Activated T-cell treated with anti-CD3 and anti-CD28 coated beads for 1 hour (primary cell): ENCODE results near the gene CPA1.
"Not testable (repeated sequence)": the region's sequence is repeated elsewhere in the genome, so short reads cannot be mapped to it uniquely, and the experiment has no call there.

Experiments
- DNase-seq: peaks from one replicate; pipeline ENCODE4 v3.0.0-alpha.2; 2020; ENCODE audit warnings: low read depth

Gene CPA1

DNA sequence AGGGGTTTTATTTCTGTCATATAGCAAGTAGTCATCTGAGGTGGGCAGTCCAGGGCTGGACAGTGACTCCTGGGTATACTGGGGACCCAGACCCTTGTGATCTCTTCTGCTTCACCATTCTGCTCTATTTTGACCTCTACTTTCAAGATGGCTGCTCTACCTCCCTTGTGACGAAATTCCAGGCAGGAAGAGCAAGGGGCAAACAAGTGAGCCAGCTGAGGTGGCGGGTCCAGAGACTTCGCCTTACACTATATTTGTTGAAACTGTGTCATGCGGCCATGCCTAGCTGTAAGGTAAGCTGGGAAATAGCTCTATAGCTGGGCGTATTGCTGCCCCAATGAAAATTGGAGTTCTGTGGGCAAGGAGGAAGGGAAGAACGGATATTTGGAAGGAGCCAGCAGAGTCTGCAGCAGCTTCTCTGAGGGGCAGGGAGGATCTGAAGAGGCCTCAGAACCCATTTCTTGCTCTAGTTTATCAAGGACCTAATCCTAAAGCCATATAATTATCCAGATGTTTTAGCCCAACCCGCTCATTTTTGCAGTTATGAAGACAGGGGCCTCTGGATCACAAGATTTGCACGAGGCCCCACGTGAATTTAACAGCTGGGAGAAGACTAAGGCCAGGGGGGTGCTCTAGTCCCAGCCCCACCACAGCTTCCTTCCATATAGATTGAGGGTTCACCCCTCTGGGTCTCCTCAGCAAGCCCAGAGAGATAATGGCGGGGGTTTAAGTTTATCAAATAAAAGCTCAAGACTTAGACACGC lies 7.7 kb upstream of the CPA1 start:
- no peak for DNase-seq

DNA sequence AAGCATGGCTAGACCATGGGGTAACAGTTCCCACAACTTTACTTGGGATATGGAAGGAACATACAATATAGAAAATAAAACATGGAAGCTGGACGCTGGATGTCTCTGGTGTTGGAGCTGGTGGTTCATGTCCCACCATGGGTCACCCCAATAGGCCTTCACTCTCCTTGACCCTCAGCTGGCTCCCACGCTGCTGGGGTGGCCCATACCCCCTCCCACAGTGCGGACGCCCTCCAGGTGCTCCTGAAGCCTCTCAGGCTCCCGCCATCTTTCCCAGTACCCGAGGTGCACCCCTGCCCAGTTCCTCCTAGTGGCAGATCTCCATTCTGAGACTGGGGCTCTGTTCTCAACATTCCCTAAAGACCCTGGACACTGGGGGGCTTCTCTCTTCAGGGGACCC lies 5.8 kb upstream of the CPA1 start:
- no peak for DNase-seq

DNA sequence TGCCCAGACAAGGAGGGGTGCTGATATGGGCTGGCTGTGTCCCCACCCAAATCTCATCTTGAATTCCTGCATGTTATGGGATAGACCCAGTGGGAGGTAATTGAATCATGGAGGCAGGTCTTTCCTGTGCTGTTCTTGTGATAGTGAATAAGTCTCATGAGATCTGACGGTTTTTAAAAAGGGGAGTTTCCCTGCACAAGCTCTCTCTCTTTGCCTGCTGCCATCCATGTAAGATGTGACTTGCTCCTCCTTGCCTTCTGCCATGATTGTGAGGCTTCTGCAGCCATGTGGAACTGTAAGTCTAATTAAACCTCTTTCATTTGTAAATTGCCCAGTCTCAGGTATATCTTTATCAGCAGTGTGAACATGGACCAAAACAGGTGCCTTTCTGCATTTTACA lies 3.8 kb upstream of the CPA1 start:
- not testable (repeated sequence) for DNase-seq

DNA sequence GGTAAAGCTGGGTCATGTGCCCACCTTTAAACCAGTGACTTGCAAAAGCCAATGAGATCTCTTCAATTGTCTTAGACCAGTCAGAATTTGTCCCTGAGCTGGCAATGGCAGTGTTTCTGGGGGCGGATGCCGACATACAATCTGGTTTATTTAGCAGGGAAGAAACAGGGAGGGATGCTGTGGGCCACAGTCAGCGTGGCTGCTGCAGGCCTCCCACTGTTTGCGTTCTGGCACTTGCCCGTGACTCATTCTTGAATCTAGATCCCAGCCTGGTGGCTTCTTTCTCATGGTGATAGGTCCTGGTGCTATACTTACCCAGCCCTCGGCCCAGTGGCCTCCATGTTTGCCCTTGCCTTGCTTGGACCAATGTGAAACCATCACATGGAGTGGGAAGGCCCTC lies 3.1 kb upstream of the CPA1 start:
- no peak for DNase-seq

DNA sequence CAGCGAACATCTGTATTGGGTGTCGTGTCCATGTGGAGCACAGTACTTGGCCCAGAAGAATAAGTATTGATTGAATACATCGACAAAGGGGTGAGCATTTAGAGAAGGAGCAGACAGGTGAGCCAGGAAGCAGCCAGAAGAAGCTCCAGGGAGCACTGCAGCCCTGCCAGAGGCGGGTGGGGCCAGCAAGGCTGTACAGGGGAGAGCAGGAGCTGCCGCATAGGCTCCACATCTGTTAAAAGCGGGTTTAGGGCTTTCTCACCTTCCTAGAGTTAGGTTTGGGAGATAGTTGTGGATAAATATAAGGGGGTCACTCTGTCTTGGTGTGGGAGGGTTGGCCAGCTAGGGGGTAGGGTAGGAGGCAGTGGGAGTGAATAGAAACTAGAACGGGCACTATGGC lies 1.3 kb upstream of the CPA1 start:
- DNase-seq, result no peak

DNA sequence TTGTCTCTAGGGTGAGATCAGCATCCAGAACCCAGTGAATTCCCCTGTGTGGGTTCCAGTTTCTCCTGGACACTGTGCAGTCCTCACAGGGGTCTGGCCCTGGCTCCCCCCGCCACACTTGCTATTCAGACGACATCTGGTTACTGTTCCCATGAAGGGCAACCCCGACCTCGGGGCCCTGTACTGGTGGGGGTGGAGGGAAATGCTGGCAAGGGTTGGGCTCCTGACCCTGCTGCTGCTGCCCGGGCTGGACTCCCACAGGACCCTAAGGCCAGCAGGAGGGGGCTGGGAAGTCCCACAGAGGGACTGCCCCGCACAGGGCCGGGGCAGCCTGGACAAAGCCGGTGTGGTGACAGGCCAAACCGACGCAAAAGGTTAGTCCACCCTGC lies 768 bp upstream of the CPA1 start:
- no peak for DNase-seq

DNA sequence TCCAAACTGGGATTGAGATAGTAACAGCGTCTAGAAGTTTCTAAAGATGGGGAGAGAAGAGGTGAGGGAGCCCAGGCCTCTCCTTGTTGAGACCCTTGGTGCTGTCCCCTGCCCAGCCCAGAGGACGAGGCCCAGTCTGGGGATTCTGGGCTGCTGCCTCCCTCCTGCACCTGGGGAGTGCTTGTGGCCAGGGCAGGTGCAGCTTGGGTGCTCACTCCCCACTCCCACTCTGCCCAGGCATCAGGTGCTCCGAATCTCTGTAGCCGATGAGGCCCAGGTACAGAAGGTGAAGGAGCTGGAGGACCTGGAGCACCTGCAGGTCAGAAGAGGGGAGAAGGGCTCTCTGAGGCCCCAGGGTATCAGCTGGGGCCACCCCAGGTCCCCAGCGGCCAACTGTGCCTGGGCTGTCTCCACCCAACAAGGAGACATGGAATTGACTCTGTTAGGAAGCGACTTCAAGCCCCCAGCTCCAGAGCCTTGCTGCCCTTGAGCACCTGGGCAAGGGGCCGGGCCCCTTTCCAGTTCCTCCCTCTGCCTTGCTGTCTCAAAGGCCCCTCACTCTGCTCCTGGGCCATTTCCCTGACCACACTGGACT lies 664 bp downstream of the CPA1 start:
- DNase-seq, result no peak

DNA sequence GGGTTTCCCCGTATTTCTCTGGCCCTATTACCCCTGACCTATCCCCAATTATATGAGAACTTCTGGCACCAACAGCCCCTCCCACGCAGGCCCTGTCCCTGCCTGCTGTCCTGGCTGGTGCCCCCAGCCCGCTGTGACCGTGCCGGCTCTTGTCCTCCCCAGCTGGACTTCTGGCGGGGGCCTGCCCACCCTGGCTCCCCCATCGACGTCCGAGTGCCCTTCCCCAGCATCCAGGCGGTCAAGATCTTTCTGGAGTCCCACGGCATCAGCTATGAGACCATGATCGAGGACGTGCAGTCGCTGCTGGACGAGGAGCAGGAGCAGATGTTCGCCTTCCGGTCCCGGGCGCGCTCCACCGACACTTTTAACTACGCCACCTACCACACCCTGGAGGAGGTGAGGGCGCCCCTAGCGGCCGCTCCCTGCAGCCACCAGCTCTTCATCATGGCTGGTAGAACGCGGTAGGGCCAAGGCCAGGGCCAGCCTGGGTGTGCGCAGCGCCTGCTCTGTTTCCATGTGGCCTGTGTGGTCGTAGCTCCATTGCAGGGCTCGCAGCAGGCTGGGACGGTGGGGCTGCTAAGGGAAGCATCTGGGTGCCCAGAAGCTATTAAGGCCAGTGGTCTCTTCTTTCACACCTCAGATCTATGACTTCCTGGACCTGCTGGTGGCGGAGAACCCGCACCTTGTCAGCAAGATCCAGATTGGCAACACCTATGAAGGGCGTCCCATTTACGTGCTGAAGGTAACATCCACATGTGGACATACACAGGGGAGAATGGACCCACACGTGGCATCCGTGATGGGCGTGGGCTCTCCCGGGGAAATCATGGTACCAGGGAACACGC lies 1.4 kb downstream of the CPA1 start:
- DNase-seq, result no peak

DNA sequence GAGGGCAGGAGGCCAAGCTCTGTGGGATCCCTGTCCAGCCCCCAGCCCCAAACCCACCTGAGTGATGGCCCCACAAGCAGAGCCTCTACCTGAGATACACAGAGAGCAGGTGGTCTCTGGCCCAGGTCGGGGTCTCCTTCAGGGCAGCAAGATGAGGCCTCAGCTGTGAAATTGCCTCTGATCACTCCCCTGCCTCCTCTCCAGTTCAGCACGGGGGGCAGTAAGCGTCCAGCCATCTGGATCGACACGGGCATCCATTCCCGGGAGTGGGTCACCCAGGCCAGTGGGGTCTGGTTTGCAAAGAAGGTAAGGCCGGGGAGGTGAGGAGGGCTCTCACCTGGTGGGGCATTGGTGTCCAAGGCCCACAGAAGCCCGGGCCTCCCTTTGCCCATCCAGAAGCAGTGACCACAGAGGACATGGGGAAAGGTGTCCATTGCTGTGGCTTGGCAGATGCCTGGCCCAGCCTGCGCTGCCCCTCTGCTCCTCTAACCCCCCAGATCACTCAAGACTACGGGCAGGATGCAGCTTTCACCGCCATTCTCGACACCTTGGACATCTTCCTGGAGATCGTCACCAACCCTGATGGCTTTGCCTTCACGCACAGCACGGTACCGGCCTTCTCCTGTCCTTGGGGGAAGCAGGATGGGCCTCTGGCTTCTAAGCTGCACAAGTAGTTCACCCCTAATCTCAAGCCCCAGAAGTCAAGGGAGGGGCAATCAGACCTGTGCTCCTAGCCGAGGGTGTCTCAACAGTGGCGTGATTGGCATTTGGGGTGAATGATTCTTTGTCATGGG lies 3.1 kb downstream of the CPA1 start:
- DNase-seq, result no peak

DNA sequence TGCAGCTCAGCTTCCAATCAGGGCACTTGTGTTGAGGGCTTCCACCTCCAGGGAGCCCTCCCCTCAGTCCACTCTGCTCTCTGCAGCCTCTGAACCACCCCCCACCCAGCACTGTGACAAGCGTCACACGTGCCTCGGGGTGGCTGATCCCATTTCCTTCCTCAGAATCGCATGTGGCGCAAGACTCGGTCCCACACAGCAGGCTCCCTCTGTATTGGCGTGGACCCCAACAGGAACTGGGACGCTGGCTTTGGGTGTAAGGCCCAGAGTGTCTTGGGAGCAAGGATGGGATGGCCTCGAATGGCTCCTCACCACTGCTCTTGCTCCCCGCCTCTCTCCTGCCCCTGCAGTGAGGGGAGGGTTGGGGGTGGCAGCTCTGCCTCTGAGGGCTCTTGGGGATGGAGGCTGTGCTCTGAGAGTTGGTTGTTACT lies 4.1 kb downstream of the CPA1 start:
- DNase-seq, result no peak

DNA sequence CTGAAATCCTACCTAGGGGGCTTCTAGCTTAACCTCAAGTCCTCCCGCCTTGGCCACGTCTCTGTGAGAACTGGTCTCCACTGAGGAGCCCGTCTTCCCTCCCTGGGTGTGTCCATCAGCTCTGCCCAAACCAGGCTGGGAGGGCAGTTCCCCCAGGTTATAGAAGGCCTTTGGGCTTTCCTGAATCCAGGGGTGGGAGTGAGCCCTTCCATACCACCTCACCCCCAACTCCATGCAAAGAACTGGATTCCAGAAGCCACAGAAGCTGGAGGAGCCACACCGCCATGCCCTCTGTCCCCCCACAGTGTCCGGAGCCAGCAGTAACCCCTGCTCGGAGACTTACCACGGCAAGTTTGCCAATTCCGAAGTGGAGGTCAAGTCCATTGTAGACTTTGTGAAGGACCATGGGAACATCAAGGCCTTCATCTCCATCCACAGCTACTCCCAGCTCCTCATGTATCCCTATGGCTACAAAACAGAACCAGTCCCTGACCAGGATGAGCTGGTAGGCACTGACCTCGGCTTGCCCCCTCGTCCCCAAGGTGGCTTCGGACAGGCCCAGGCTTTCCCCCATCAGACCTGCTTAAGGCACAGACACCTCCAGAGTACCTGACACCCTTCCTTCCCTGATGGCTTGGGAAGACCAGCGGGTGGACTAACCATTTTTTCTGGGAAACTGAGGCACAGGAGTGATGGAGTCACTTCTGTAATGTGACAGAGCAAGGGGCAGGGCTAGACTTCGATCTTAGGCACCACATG lies 4.7 kb downstream of the CPA1 start:
- no peak for DNase-seq

DNA sequence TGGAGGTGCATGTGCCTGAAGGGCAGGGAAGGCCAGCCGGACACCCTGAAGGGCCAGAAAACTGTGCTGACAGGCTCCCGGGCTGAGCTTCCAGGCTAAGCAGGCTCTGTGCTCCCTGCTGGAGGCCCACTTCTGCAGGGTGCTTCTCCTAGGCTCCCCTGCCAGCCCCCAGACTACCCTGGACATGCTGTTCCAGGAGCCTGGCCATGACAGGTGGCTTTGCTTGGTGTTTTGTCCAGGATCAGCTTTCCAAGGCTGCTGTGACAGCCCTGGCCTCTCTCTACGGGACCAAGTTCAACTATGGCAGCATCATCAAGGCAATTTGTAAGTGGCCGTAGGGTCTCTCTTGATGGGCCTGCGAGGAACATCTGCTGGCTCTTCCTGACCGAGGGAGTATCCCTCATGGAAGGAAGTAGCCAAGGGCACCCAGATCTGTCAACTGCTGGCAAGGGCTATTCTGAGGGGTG lies 5.3 kb downstream of the CPA1 start:
- DNase-seq, result no peak

DNA sequence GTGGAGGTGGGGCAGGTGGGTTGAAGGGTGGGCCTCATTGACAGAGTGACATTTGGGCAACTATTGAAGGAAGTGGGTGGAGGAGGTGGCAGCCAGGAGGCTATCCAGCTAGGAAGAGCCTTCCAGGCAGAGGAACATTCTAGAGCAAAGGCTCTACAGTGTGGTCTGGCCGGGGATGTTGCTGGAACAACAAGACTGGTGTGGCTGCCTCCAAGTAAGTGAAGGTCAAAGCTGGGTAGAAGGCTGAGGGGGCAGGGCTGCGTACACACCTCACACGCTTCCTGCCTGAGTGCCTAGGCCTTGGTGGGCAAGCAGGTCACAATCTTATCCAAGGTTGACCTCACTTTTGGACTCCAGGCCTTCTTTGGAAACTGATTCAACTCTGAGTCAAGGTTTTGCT lies 6.6 kb downstream of the CPA1 start:
- DNase-seq, result no peak

DNA sequence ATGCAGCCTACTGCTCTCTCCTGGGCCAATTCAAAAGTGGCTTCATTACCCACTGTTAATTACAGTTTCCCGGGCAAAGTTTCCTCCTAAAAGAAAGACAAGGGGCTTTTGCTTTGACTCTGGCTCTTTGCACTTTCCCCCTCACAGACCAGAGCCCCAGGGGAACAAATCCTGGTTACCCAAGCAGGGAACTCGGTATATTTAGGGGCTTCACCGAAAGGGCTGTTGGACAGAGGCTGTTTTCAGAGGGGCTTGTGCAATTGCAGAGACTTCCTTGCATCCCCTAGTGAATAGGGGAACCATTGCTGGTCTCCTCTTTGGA lies 7.0 kb downstream of the CPA1 start:
- no peak for DNase-seq

DNA sequence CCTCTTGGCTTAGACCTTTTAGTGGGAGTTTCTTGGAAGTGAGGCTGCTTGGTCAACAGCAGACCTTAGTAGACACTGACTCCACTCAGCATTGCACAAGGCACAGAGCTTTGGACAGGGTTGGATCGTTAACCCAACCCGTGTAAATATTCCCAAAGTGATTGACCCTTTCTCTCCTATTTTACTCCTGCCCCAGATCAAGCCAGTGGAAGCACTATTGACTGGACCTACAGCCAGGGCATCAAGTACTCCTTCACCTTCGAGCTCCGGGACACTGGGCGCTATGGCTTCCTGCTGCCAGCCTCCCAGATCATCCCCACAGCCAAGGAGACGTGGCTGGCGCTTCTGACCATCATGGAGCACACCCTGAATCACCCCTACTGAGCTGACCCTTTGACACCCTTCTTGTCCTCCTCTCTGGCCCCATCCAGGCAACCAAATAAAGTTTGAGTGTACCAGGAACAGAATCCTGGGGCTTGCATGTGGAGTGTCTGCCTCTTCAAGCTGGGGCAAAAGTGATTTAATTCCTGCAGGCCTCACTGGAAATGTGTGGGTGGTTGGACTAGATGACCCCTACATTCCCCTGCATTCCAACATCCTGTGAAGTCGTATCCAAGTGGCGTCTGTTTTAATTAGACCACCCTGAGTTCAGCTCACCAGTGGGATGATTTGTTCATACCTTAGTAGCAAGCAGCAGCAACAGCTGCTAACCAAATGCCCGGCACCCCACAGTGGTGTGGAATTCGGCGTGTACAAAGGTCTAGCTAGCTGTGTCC lies 7.5 kb downstream of the CPA1 start:
- DNase-seq, result no peak

DNA sequence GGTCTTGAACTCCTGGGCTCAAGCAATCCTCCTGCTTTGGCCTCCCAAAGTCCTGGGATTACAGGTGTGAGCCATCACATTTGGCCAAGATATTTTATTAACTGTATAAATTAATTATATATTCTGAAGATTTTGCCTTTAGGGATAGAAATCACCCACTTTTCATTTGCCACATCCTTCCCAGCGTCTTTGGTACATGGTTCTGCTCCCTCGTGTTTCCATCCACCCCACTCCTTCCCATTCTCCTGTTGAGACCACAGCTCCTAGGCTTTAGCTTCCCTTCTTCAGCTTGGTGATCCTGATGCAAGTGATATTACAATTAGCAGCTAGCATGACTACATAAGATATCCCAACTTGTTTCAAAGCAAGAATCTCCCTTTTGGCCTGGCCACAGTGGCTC lies 8.4 kb downstream of the CPA1 start:
- DNase-seq, result no peak

DNA sequence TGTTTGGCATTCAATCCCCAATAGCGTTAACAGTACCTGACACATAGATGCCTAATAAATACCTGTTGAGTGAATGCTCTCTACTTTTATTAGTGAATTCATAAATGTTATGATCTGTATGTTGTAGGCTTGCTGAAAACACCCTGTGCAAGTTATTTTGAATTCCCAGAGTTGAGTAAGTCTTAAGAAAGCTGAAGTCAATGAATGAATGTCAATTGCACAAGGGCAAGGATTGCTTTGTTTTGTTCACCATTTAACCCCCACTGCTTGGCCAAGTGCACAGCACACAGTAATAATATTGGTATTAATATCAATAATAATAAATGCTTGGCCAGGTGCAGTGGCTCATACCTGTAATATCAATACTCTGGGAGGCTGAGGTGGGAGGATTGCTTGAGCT lies 10.2 kb downstream of the CPA1 start:
- DNase-seq, result no peak

DNA sequence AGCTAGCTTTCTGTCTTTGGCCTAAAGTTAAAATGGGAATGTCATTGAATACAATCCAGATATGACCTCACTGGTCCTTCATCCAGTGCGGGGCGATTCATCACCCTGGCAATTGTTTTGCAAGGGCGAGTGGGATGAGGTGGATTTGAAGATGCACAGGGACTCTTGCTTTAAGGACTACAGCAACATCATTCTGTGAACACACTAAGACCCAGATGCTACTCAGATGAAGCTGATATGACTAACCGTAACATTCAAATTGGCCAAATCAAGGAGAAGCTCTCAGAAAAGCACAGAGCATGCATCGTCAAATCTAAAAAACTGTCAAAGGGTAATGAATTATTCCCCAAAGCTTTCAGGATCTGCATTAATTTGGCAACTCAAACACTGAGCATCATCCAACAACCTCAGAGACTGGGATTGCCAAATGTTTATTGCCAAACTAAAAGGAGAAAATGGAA lies 12.8 kb downstream of the CPA1 start:
- DNase-seq, result no peak

DNA sequence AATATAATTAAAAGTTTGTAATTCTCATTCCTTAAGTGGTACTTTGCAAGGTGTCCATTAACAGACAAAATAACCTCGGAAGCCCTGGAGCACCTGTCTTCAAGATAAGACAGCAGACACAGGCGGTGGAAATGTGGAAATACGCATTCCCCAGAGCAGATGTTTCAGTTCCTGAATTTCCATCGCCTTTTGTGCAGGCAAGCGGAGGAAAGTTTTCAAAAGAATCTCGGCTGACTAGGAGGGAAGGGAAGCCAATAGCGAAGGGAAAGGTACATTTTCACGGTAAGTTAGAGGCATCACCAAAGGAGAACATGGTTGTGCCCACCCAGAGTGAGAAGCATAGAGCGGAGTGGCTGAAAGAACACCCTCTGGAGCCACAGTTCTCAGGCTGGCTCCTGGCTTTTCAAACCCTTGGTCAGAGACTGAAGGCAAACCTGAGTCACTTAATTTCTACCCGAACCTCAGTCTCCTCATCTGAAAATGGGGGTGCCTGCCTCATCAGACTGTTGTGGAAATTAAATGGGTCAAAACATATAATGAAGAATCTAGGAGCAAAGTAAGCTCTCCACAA lies 13.6 kb downstream of the CPA1 start:
- DNase-seq, result no peak

DNA sequence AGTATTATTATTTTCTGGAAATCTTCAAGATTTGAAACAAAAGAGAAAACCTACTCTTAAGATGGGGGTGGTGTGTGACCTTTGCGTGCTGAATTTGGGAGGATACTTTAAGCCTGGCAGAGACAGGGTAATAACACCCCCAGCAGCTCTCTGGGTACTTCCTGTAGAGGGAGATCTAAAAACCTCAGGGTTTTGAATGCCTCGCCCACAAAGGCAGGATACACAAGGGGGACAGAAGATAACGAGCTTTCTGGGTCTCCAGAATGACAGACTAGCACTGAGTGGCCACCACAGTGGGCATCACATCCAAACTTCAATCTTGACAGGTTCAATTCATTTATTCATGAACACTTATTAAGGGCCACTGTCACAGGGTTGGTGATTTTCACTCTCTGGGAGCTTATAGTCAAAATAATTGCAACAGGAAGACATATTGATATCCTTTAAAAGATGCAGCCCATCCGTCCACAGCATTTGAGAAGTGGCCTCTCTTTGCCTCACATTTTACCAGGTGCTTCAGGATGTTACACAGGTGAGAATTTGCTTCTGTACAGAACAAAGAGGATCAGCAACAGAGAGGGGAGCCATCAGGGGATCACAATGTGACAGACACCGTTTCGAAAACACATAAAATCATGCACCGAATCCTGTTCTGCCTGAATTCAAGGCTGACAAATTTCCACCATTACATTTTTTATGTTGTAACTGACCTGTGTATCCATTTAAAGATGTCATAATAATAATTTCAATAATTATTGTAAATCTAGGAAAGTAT lies 14.3 kb downstream of the CPA1 start:
- peak; percentile 11 for DNase-seq
